Lower leg skin (tissue), 4 donors: Measurements from ENCODE around the gene PLAAT5. TPM values are rescaled to one million over a fixed set of nuclear protein-coding genes. Genes with fewer than 3 reads are reported as not detected.

Experiments used
- DNase-seq, 2 donors: peaks; one replicate each; pipeline ENCODE4 v3.0.0-alpha.2; 2019; ENCODE audit warnings: low spot score in 2 of 2
- H3K4me3 ChIP-seq: fragments of 200-600 bp; sonication (generic); 2 replicates; pipeline ENCODE4 v1.5.1; 2017; ENCODE audit warnings: mild to moderate bottlenecking, low read depth; ENCODE audit not compliant: poor library complexity, severe bottlenecking
- CTCF ChIP-seq, 3 donors: fragments of 450-650 bp; IDR thresholded peaks; one replicate each; pipeline ENCODE4 v1.5.1; 2016; ENCODE audit warnings: antibody characterized with exemption in 3 of 3, mild to moderate bottlenecking in 3 of 3, moderate library complexity in 2 of 3
- POLR2A ChIP-seq, 2 donors: fragments of 450-650 bp; IDR thresholded peaks; one replicate each; pipeline ENCODE4 v1.6.1; 2016 to 2017; ENCODE audit warnings: antibody characterized with exemption in 2 of 2, mild to moderate bottlenecking in 1 of 2, moderate library complexity in 1 of 2
- WGBS, 2 donors: methylation state at CpG; one replicate each; pipeline ENCODE4 v1.1.5; 2018; 5-methylcytosine and 5-hydroxymethylcytosine counted together
- intact Hi-C: fragments of 100-400 bp; cut with DNase I; formaldehyde crosslinking; loops from one replicate; pipeline ENCODE4 v1.15.0; 2023; ENCODE audit warnings: low total_unique reads
- total RNA-seq, 4 donors: library from RNA; depleted of rRNA; stranded (reverse); fragments of >200 nt; gene quantifications; one replicate each; pipeline ENCODE4 v1.1.0, GENCODE V29; 2016

The PLAAT5 gene
- total RNA-seq, 4 donors from 2014 or later = 0.91 to 3.8 (median 1.2) TPM

- no peak for DNase-seq
- WGBS, 2 donors = 62 to 70% methylated on average over 3 of the region's 3 CpGs
- TF ChIP-seq POLR2A (IDR thresholded peaks at IDR 0.05) = no peak
- TF ChIP-seq CTCF (IDR thresholded peaks at IDR 0.05) = no peak
- intact Hi-C loops = no loop called here
- H3K4me3 ChIP-seq = no peak overlapping the region
Observed at GRCh38 chr11:63508009-63508408, 17.0 kb upstream of the PLAAT5 start.

GRCh38 chr11:63507511-63507910, 16.5 kb upstream of the PLAAT5 start:
- no peak for TF ChIP-seq POLR2A (IDR thresholded peaks at IDR 0.05)
- no peak for TF ChIP-seq CTCF (IDR thresholded peaks at IDR 0.05)
- intact Hi-C loops = no loop called here
- DNase-seq = no peak
- no peak overlapping the region for H3K4me3 ChIP-seq
- 74 to 91% methylated on average over 2 of the region's 2 CpGs for WGBS, 2 donors

- TF ChIP-seq CTCF (IDR thresholded peaks at IDR 0.05) = no peak
- no peak for TF ChIP-seq POLR2A (IDR thresholded peaks at IDR 0.05)
- no peak overlapping the region for H3K4me3 ChIP-seq
- intact Hi-C loops = no loop called here
- 63 to 93% methylated on average over 2 of the region's 2 CpGs for WGBS, 2 donors
- DNase-seq = no peak
Observed at GRCh38 chr11:63506876-63507275, 15.9 kb upstream of the PLAAT5 start.

- intact Hi-C loops = no loop called here
- WGBS, 2 donors = 66 to 67% methylated on average over 11 to 15 of the region's 15 CpGs
- H3K4me3 ChIP-seq = no peak within 1 kb of the TSS
- TF ChIP-seq CTCF (IDR thresholded peaks at IDR 0.05) = no peak
- DNase-seq = no peak
Observed at GRCh38 chr11:63505857-63506528, 15.0 kb upstream of the PLAAT5 start, which contains the start of gene LGALS12. Gene LGALS12, plus strand, starts transcription at chr11:63506084. Its CDS starts 375 bp downstream, at chr11:63506459.

GRCh38 chr11:63504933-63505586, 14.1 kb upstream of the PLAAT5 start:
- no peak overlapping the region for H3K4me3 ChIP-seq
- 64 to 71% methylated on average over 4 of the region's 4 CpGs for WGBS, 2 donors
- TF ChIP-seq POLR2A (IDR thresholded peaks at IDR 0.05) (no peak), CTCF (IDR thresholded peaks at IDR 0.05) (no peak)
- no peak for DNase-seq
- intact Hi-C loops = no loop called here
